GM19193 (cell line): ENCODE data around the gene SOX11.

Experiments
- POLR2A ChIP-seq: IDR thresholded peaks from 4 replicates; pipeline ENCODE4 v1.6.1; 2011; ENCODE audit not compliant: insufficient read depth, insufficient read length; ENCODE audit errors: extremely low read depth

SOX11 gene

GRCh38 chr2:5689750-5690149 is 2.4 kb upstream of the SOX11 start:
- no peak for TF ChIP-seq POLR2A

GRCh38 chr2:5690286-5690685 is 1.9 kb upstream of the SOX11 start:
- no peak for TF ChIP-seq POLR2A

- TF ChIP-seq POLR2A, result no peak
Measured at GRCh38 chr2:5690718-5691220, 1.4 kb upstream of the SOX11 start.

GRCh38 chr2:5691221-5691984 is 781 bp upstream of the SOX11 start:
- no peak for TF ChIP-seq POLR2A

- TF ChIP-seq POLR2A, result no peak
Measured at GRCh38 chr2:5692561-5693286, 540 bp downstream of the SOX11 start.

- TF ChIP-seq POLR2A, result no peak
Measured at GRCh38 chr2:5693287-5694201, 1.4 kb downstream of the SOX11 start.

- no peak for TF ChIP-seq POLR2A
Measured at GRCh38 chr2:5694306-5694705, 2.1 kb downstream of the SOX11 start.

- TF ChIP-seq POLR2A, result no peak
Measured at GRCh38 chr2:5695654-5696403, 3.6 kb downstream of the SOX11 start.

GRCh38 chr2:5696404-5696944 is 4.3 kb downstream of the SOX11 start:
- no peak for TF ChIP-seq POLR2A

GRCh38 chr2:5696945-5697521 is 4.8 kb downstream of the SOX11 start:
- TF ChIP-seq POLR2A, result no peak

GRCh38 chr2:5697562-5697961 is 5.4 kb downstream of the SOX11 start:
- no peak for TF ChIP-seq POLR2A

GRCh38 chr2:5698134-5698533 is 6.0 kb downstream of the SOX11 start:
- TF ChIP-seq POLR2A, result no peak

GRCh38 chr2:5699963-5700362 is 7.8 kb downstream of the SOX11 start:
- TF ChIP-seq POLR2A, result no peak

GRCh38 chr2:5700551-5700950 is 8.4 kb downstream of the SOX11 start:
- no peak for TF ChIP-seq POLR2A
